GM19238 (cell line): ENCODE measurements around the gene TSPYL1.
"Not testable (repeated sequence)": the region's sequence is repeated elsewhere in the genome, so short reads cannot be mapped to it uniquely, and the experiment has no call there.

Experiments
- DNase-seq: peaks from one replicate; pipeline ENCODE4 v3.0.0; 2011; ENCODE audit warnings: low spot score; ENCODE audit not compliant: insufficient read length

TSPYL1 gene

DNA sequence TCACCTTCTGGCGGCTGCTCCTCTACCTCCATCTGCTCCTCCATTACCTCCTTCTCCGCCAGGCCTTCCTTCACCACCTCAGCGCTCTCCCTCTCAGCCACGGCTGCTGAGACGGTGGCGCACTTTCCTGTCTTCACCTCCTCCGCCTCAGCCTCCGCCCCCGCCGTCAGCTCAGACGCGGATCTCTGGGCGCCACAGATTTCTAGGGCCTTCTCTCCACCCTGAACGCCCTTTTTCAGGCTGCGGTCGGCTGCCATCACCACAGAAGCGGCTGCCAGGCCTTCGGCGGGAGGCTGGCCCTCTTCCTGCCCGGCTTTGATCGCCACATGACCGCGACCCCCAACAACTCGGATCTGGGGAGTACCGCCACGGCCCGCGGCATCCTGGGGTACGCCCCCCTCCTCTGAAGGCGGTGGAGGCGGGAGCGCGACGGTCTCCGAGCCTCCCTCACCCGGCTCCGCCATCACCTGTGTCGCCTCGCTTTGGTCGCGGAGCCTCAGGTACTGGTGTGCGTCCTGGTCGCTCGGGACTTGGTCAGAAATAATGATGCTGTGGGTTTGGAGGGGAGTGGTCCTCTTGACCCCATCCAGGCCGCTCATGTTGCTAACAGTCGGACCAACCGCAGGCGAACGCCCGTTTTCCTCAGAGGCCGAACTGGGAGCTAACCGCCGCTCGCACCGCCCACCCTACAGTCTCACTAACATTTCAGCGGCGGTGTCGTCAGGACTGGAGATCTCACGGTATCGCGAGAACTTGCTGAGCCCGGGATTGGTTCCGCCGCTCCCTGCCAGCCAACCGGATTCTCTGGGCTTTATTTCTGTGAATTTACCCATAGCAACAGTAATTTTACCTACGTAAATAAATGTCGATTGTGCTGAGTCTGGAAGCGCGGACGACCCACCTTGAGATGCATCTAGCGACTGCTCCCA lies at the start of gene TSPYL1:
Gene TSPYL1 (minus strand): TSS at position 699 of the 929 bp plus-strand sequence. CDS start 100 bp downstream, at position 599.
- peak; percentile 68 for DNase-seq

GRCh38 chr6:116329156-116329555 lies 49.4 kb upstream of the TSPYL1 start:
- DNase-seq: no peak

DNA sequence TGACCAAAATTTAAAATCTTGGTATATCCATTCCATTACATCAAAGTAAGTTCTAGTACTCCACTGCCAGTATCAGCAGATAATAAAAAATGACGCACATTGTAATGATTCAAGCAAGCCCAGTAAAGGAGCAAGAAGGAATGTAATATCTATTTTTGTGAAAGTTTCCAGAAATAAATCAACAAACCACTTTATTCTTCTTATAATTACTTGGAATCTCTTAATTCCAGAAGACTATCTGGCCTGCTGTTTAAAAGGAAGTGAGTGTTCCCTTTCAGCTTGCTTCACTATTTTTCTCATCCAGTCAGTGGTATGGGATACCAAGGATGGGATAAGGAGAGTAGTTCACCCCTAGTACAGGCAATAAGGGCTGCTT lies 48.8 kb upstream of the TSPYL1 start:
- DNase-seq: no peak

DNA sequence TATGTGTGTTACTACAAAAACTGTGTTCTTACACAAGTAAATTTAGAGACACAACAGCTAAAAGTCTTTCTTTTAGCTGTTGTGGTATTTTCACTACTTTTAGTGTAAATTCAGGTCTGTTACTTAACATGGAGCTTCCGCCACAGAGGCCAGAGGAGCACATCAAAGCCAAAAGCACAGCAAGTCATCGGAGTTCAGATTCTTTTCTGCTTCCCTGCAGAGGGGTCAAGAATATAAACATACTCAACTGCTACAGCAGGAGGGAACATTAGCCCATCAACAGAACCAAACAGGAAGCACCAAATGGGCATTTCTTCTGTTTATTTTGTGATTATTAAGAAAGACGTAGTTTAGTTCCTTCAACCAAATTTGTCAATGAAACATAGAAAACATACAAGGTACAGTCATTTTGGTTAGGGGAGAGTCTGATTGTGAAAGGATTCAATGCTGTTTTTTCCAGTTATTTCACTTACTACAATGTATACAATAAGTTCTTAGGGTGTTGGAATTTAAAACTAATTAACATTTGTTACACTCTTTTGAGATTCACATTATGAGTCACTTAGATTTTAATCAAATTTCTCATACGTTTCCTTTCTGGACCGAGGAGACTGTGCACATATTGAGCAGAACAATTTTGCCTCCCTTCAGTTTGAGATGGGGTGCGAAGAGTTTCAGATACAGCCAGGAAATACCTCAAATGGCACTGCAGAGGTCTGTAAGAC lies 48.2 kb upstream of the TSPYL1 start:
- no peak for DNase-seq

DNA sequence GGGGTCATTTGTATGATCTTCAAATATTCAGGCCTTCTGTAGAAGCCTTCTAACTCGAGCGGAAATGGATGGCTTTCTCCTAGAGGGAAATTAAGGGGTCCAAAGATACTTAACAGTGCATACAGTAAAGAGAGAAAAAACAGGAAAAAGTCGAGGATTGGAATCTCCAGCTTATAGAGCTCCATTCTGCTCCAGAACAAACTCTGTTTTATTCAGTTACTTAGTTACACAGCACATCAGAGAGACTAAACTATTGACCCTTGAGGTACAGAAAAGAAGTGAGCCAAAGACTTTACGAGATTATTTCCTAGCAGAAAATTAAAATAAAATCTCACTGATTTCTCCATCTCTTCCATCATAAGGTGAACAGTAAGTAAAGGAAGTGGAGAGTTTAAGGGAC lies 47.3 kb upstream of the TSPYL1 start:
- DNase-seq: no peak

DNA sequence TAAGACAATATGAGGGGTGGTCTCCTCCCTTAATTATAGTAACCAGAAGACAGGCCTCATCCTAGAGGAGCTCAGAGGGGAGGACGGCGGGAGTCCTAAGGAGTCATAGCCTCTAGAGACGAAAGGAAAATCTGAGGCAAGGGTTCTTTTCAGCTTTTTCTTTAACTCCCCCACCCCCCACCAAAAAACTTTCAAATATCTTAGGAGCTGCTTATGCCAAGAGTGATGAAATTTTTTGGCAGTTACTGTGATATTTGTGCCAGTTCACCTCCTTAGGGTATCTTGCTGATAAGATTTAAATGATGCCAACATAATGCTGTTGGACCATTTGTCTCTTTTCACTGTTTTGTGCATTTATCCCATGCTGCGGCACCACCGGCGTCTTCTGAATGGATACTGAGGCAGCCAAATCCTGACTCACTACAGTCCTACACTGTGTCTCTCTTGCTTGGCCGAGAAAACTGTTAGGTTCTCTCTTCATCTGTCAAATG lies 46.5 kb upstream of the TSPYL1 start:
- no peak for DNase-seq

DNA sequence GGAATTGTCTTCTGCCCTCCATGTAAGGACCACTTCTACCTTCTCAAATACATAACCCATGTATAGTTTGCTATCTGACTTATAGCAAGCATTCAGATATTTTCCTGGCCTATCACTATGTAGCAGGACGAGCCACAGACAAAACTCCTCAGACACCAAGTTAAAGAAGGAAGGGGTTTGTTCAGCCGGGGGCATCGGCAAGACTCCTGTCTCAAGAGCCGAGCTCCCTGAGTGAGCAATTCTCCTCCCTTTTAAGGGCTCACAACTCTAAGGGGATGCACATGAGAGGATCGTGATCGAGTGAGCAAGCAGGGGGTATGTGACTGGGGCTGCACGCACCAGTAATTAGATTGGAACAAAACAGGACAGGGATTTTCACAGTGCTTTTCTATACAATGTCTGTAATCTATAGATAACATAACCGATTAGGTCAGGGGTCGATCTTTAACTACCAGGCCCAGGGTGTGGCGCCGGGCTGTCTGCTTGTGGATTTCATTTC lies 46.0 kb upstream of the TSPYL1 start:
- DNase-seq: not testable (repeated sequence)

GRCh38 chr6:116323863-116324262 lies 44.1 kb upstream of the TSPYL1 start:
- DNase-seq: no peak

DNA sequence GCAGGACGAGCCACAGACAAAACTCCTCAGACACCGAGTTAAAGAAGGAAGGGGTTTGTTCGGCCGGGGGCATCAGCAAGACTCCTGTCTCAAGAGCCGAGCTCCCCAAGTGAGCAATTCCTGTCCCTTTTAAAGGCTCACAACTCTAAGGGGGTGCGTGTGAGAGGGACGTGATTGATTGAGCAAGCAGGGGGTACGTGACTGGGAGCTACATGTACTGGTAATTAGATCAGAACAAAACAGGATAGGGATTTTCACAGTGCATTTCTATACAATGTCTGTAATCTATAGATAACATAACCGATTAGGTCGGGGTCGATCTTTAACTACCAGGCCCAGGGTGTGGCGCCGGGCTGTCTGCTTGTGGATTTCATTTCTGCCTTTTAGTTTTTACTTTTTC lies 42.2 kb upstream of the TSPYL1 start:
- DNase-seq: not testable (repeated sequence)

GRCh38 chr6:116316772-116317467 lies 37.2 kb upstream of the TSPYL1 start:
- no peak for DNase-seq

- no peak for DNase-seq
Observed at GRCh38 chr6:116314878-116315277, 35.1 kb upstream of the TSPYL1 start.

DNA sequence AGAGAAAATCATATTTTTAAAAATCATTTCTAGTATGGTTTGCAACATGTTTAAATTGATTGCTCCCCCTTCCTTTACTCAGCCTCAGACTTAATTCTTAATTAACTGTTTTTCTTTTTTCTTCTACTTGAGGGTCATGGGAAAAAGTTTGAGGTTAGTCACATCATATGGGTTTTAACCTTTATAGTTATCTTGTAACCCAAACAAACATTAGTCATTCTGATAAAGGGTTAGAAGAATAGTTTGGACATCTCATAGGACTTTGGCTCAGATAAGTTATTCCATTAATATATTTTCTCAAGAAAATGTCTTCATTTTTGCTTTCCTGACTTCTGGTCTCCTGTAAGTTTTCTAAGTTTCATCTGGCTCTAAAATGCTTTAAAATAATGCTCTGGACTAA lies 34.5 kb upstream of the TSPYL1 start:
- DNase-seq: no peak

- no peak for DNase-seq
Observed at GRCh38 chr6:116313101-116313776, 33.5 kb upstream of the TSPYL1 start.

GRCh38 chr6:116309657-116310056 lies 29.9 kb upstream of the TSPYL1 start:
- DNase-seq: no peak

- DNase-seq: no peak
Observed at GRCh38 chr6:116309001-116309400, 29.3 kb upstream of the TSPYL1 start.

DNA sequence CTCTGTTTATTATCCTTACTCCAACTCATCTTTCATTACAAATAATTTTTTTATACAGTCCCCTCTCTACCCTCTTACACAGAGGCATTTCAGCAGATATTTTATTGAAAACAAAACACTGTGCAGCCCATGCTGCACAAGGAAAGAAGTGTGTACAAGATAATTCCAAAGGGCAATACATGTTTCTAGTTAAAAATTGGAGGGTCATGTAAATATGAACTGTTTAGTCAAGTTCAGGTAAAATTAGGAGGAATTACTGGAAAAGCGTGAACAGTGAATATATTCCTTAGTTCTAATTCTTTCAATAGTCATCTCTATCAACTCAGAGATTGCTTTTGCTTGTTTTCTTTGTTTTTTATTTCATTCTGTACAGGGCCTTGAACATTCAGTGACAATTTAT lies 27.9 kb upstream of the TSPYL1 start:
- DNase-seq: no peak

DNA sequence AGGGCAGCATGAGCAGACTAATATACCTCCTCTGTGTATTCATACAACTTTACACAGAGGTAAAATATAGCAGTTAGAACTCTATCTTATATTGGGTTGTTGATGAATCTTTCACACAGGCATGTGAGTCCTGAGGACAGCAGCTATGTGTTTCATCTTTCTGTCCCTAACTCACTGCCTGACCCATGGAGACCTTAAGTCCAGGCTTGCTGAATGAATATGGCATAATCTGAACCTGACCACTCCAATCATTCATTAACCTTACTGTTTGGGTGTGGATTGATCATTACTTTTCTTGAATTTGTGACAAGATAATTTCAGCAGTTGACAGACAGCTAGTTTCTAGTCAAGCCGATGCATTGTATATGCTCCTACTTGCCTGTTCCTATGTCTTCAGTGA lies 27.3 kb upstream of the TSPYL1 start:
- no peak for DNase-seq

DNA sequence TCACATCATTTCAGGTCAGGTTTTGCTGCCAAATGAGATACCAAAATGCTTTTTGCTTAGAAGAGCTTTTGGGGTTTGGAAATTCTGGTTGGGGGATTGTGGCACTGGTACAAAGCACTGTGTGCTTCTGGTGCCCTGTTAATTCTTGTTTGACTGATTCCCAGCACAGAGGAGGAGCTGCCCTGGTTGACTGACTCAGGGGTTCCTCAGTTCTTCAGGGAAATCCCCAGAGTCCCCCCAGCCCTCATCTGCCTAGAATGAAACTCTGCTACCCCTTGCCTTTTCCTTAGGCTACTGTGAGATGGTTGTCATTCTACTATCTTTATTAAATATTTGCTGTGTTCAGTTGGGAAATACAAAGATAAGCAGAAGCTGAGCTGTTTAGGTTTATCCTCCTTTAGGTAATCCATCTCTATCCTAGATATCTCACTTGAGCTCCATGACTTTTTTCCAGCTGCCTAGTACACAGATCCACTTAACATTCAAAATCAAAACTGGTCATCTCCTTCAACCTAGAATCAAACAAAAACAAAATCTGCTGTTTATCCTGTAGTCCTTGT lies 24.9 kb upstream of the TSPYL1 start:
- DNase-seq: no peak

- no peak for DNase-seq
Observed at GRCh38 chr6:116301104-116301503, 21.4 kb upstream of the TSPYL1 start.

GRCh38 chr6:116300566-116300965 lies 20.8 kb upstream of the TSPYL1 start:
- DNase-seq: no peak

DNA sequence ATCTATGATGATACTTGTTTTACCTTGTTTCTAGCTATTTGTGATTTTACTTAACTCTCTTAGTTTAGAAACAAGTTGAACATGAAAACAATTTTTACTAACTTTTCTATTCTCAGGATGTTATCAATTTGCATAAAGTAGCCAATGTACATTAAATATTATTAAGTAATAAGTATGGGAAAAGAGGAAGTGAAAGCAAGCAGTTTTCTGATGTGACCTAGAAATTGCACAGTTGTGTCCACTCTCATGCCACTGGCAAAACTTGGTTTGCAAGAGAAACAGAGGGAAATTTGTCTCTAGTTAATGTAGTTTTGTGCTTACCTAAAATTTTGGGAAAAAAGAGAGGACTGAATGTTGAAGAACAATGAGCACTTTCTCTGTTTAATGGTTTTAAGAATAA lies 19.2 kb upstream of the TSPYL1 start:
- DNase-seq: no peak
